K562 (cell line): ENCODE data around the gene SMIM10L1. TPM values are rescaled to one million over a fixed set of nuclear protein-coding genes. Genes with fewer than 3 reads are reported as not detected.

Experiments
- BHLHE40 ChIP-seq: IDR thresholded peaks from 2 replicates; pipeline ENCODE4 v1.6.1; 2011; ENCODE audit warnings: low read length, improper control_type of control experiment
- CSDE1 ChIP-seq, 2 experiments: fragments of 450-650 bp; IDR thresholded peaks; 2 replicates each; pipeline ENCODE4 v1.6.1; 2016; ENCODE audit warnings: mild to moderate bottlenecking in 1 of 2
- EGR1 ChIP-seq: fragments of 450-650 bp; conservative IDR thresholded peaks from 2 replicates; pipeline ENCODE4 v1.6.1; 2017; ENCODE audit warnings: mild to moderate bottlenecking
- HMBOX1 ChIP-seq: sonication (generic); IDR thresholded peaks from 2 replicates; pipeline ENCODE4 v1.6.1; 2016
- KLF1 ChIP-seq: fragments of 450-650 bp; IDR thresholded peaks from 2 replicates; pipeline ENCODE4 v1.6.1; 2016; ENCODE audit warnings: missing genetic modification characterization, missing compliant biosample characterization
- MAX ChIP-seq: sonication (generic); formaldehyde crosslinking; IDR thresholded peaks from 2 replicates; pipeline ENCODE4 v1.9.0; 2022; ENCODE audit warnings: mild to moderate bottlenecking, missing genetic modification reagents
- NFIX ChIP-seq: fragments of 250-450 bp; sonication (Bioruptor Pico); IDR thresholded peaks from 2 replicates; pipeline ENCODE4 v1.4.0; 2020; ENCODE audit warnings: low read depth, mild to moderate bottlenecking, moderate library complexity
- OTX1 ChIP-seq: fragments of 450-650 bp; formaldehyde crosslinking; IDR thresholded peaks from 2 replicates; pipeline ENCODE4 v1.4.0; 2022; ENCODE audit warnings: mild to moderate bottlenecking
- PHB ChIP-seq: fragments of 250-450 bp; sonication (Bioruptor Pico); IDR thresholded peaks from 2 replicates; pipeline ENCODE4 v1.5.0; 2021
- PPARD ChIP-seq: fragments of 250-450 bp; sonication (Bioruptor Pico); IDR thresholded peaks from 2 replicates; pipeline ENCODE4 v1.8.0; 2022; ENCODE audit warnings: inconsistent platforms, mild to moderate bottlenecking, moderate library complexity
- RBM14 ChIP-seq: fragments of 200-400 bp; formaldehyde crosslinking; IDR thresholded peaks from 2 replicates; pipeline ENCODE4 v1.6.1; 2018; ENCODE audit warnings: low read depth, mild to moderate bottlenecking, low read length, moderate library complexity, borderline replicate concordance; ENCODE audit not compliant: insufficient read depth
- RBM17 ChIP-seq: fragments of 200-400 bp; formaldehyde crosslinking; IDR thresholded peaks from 2 replicates; pipeline ENCODE4 v1.6.1; 2017; ENCODE audit warnings: low read depth, mild to moderate bottlenecking, low read length, borderline replicate concordance
- TAL1 ChIP-seq: fragments of 450-650 bp; IDR thresholded peaks from 2 replicates; pipeline ENCODE4 v1.6.1; 2016; ENCODE audit warnings: mild to moderate bottlenecking
- ZNF143 ChIP-seq: sonication (generic); formaldehyde crosslinking; IDR thresholded peaks from 2 replicates; pipeline ENCODE4 v1.9.0; 2022; ENCODE audit warnings: mild to moderate bottlenecking, missing genetic modification reagents
- polyA plus RNA-seq, 8 experiments: library from polyadenylated mRNA; depleted of rRNA in 4 of 8; stranded (reverse) in 5 of 8; unstranded in 3 of 8; fragments of >200 nt; fragmentation: Nextera tagmentation in 2 of 8; fragmentation: Illumina TruSeq in 1 of 8; extraction: Ambion mirVana in 2 of 8; extraction: Trizol in 1 of 8; gene quantifications; 2 replicates each; pipeline versions ENCODE4 v1.2.1 to v1.2.3, GENCODE V29; 2011 to 2014; ENCODE audit warnings: inconsistent platforms in 1 of 8, missing spikeins in 1 of 8
- total RNA-seq, 7 experiments: library from RNA; depleted of rRNA in 6 of 7; stranded (reverse); fragments of >200 nt in 6 of 7; fragmentation: Illumina TruSeq in 2 of 7; extraction: Trizol in 2 of 7; gene quantifications; 2 replicates each; pipeline versions ENCODE4 v1.2.1 to v1.2.3, GENCODE V29; 2011 to 2021; ENCODE audit warnings: low replicate concordance in 1 of 7
- TF ChIP-seq, protein P1 (sequence below): IDR thresholded peaks from 3 replicates; pipeline ENCODE4 v1.6.1; 2011; ENCODE audit warnings: borderline replicate concordance, mild to moderate bottlenecking, moderate library complexity; ENCODE audit not compliant: insufficient read length; ENCODE audit errors: extremely low read depth
- TF ChIP-seq, protein P2 (sequence below): fragments of 200-800 bp; sonication (Bioruptor generic); IDR thresholded peaks from 2 replicates; pipeline ENCODE4 v1.6.1; 2017; ENCODE audit warnings: missing genetic modification characterization, missing compliant biosample characterization

The SMIM10L1 gene
- total and polyA plus RNA-seq, 9 of the 15 experiments (the other 6 are each of a cell fraction or from before 2014, with no cell fraction given): 3.0 to 12.1 (median 9.0) TPM

- TF ChIP-seq EGR1 (no peak), MAX (CRISPR knock-in tag) (no peak), HMBOX1 (no peak), NFIX (CRISPR knock-in tag) (no peak), TAL1 (no peak), OTX1 (CRISPR knock-in tag) (no peak), KLF1 (tag) (no peak), PPARD (CRISPR knock-in tag) (no peak), PHB (no peak), BHLHE40 (no peak), RBM17 (no peak), RBM14 (no peak), CSDE1 (IDR thresholded peaks at IDR 0.05) (no peak), ZNF143 (no peak)
- TF ChIP-seq, protein P1, sequence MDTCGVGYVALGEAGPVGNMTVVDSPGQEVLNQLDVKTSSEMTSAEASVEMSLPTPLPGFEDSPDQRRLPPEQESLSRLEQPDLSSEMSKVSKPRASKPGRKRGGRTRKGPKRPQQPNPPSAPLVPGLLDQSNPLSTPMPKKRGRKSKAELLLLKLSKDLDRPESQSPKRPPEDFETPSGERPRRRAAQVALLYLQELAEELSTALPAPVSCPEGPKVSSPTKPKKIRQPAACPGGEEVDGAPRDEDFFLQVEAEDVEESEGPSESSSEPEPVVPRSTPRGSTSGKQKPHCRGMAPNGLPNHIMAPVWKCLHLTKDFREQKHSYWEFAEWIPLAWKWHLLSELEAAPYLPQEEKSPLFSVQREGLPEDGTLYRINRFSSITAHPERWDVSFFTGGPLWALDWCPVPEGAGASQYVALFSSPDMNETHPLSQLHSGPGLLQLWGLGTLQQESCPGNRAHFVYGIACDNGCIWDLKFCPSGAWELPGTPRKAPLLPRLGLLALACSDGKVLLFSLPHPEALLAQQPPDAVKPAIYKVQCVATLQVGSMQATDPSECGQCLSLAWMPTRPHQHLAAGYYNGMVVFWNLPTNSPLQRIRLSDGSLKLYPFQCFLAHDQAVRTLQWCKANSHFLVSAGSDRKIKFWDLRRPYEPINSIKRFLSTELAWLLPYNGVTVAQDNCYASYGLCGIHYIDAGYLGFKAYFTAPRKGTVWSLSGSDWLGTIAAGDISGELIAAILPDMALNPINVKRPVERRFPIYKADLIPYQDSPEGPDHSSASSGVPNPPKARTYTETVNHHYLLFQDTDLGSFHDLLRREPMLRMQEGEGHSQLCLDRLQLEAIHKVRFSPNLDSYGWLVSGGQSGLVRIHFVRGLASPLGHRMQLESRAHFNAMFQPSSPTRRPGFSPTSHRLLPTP: no peak
- TF ChIP-seq, protein P2, sequence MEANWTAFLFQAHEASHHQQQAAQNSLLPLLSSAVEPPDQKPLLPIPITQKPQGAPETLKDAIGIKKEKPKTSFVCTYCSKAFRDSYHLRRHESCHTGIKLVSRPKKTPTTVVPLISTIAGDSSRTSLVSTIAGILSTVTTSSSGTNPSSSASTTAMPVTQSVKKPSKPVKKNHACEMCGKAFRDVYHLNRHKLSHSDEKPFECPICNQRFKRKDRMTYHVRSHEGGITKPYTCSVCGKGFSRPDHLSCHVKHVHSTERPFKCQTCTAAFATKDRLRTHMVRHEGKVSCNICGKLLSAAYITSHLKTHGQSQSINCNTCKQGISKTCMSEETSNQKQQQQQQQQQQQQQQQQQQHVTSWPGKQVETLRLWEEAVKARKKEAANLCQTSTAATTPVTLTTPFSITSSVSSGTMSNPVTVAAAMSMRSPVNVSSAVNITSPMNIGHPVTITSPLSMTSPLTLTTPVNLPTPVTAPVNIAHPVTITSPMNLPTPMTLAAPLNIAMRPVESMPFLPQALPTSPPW: no peak
- TF ChIP-seq, all 486 proteins: peak for 0
Observed at GRCh38 chr12:11183011-11183410, 12.0 kb downstream of the SMIM10L1 start (continued).
